Testis (tissue), 3 donors: ENCODE results near the gene FAM83D. TPM values are rescaled to one million over a fixed set of nuclear protein-coding genes. Genes with fewer than 3 reads are reported as not detected.

Source experiments
- DNase-seq: peaks from one replicate; pipeline ENCODE4 v3.0.0-alpha.2; 2019
- H3K27ac ChIP-seq, 2 donors: fragments of 200-600 bp; sonication (generic); one replicate each; pipeline ENCODE4 v1.5.1; 2019
- H3K27me3 ChIP-seq: fragments of 200-600 bp; sonication (generic); one replicate; pipeline ENCODE4 v1.5.1; 2019
- H3K36me3 ChIP-seq: fragments of 200-600 bp; sonication (generic); one replicate; pipeline ENCODE4 v1.5.1; 2017; ENCODE audit warnings: low read depth; ENCODE audit errors: missing control alignments
- H3K4me1 ChIP-seq: fragments of 200-600 bp; sonication (generic); one replicate; pipeline ENCODE4 v1.5.1; 2019
- H3K4me3 ChIP-seq, 2 donors: fragments of 200-600 bp; sonication (generic); one replicate each; pipeline ENCODE4 v1.5.1; 2017 to 2019
- H3K9me3 ChIP-seq: fragments of 200-600 bp; sonication (generic); one replicate; pipeline ENCODE4 v1.5.1; 2017
- CTCF ChIP-seq, 3 experiments: fragments of 450-650 bp in 2 of 3; fragments of 200-600 bp in 1 of 3; sonication (generic) in 1 of 3; IDR thresholded peaks; one replicate each; pipeline ENCODE4 v1.5.1; 2016 to 2019; ENCODE audit warnings: antibody characterized with exemption in 3 of 3, mild to moderate bottlenecking in 2 of 3, moderate library complexity in 1 of 3
- POLR2A ChIP-seq: fragments of 450-650 bp; IDR thresholded peaks from one replicate; pipeline ENCODE4 v1.6.1; 2017; ENCODE audit warnings: antibody characterized with exemption, mild to moderate bottlenecking, moderate library complexity
- WGBS, 2 donors: methylation state at CpG; one replicate each; pipeline ENCODE4 v1.1.5; 2018; 5-methylcytosine and 5-hydroxymethylcytosine counted together
- intact Hi-C: fragments of 100-400 bp; cut with DNase I; formaldehyde crosslinking; loops from one replicate; pipeline ENCODE4 v1.15.1; 2023; ENCODE audit warnings: low total_unique reads
- polyA plus RNA-seq: library from polyadenylated mRNA; stranded (reverse); fragments of 350-450 nt; fragmentation: Illumina TruSeq; extraction: RNeasy Lipid Tissue Mini Kit (QIAGEN cat#74804); gene quantifications from one replicate; pipeline ENCODE4 v1.2.3, GENCODE V29; 2014; ENCODE audit warnings: low read depth, low replicate concordance; ENCODE audit not compliant: insufficient read depth
- small RNA-seq, 2 donors: library from RNA; depleted of rRNA; stranded (forward); fragments of <200 nt; gene quantifications; one replicate each; pipeline ENCODE3, GENCODE V24; 2016
- total RNA-seq, 2 donors: library from RNA; depleted of rRNA; stranded (reverse); fragments of >200 nt; gene quantifications; one replicate each; pipeline ENCODE4 v1.2.3, GENCODE V29; 2016

FAM83D gene
- total and polyA plus RNA-seq, 3 donors from 2014 or later = 10.1 to 13.7 (median 13.1) TPM

- Histone ChIP-seq H3K27ac (no peak overlapping the region), H3K4me1 (no peaks in the 10 kb centered on the region), H3K36me3 (no peaks in the 10 kb centered on the region), H3K4me3 (no peak overlapping the region), H3K27me3 (no peaks in the 10 kb centered on the region), H3K9me3 (no peaks in the 10 kb centered on the region)
- 96 to 97% methylated on average over 3 of the region's 3 CpGs for WGBS, 2 donors
- DNase-seq = no peak
- intact Hi-C loops = no loop called here
- no peak for TF ChIP-seq CTCF (IDR thresholded peaks at IDR 0.05)
- no peak for TF ChIP-seq POLR2A
Observed at GRCh38 chr20:38999217-38999616, 73.0 kb downstream of the FAM83D start.

GRCh38 chr20:38999965-39000910 lies 74.0 kb downstream of the FAM83D start:
- H3K27me3 ChIP-seq = no peaks in the 10 kb centered on the region

More at GRCh38 chr20:38999965-39000910, 74.0 kb downstream of the FAM83D start:
- DNase-seq = no peak
- H3K9me3 ChIP-seq = no peaks in the 10 kb centered on the region
- H3K4me3 ChIP-seq = no peak overlapping the region
- no peaks in the 10 kb centered on the region for H3K36me3 ChIP-seq
- WGBS, 2 donors = 95 to 96% methylated on average over 6 of the region's 6 CpGs
- no peak overlapping the region for H3K27ac ChIP-seq
- TF ChIP-seq POLR2A = no peak
- no peak for TF ChIP-seq CTCF (IDR thresholded peaks at IDR 0.05)
- intact Hi-C loops = no loop called here
- no peaks in the 10 kb centered on the region for H3K4me1 ChIP-seq

Small RNAs within 50 kb of the gene (small RNA-seq; reads per million reads assigned to genes)
- gene AL023803.1 = 0 to 0.09 reads per million in 2 donors

Other genes with a start within 250 kb of the FAM83D start
- gene SLC32A1, start 201.9 kb upstream of the FAM83D start, total RNA-seq = under 1 TPM; 0.25 to 0.55 TPM
- gene SLC32A1, start 201.9 kb upstream of the FAM83D start, polyA plus RNA-seq = 0.96 TPM
- gene ACTR5, start 178.0 kb upstream of the FAM83D start, total RNA-seq = 10 to 100 TPM; 22.7 to 26.9 TPM
- gene ACTR5, start 178.0 kb upstream of the FAM83D start, polyA plus RNA-seq = 18.9 TPM
- 1 to 10 TPM; 1.2 to 1.3 TPM for gene PPP1R16B, start 120.7 kb upstream of the FAM83D start, total RNA-seq
- 3.7 TPM for gene PPP1R16B, start 120.7 kb upstream of the FAM83D start, polyA plus RNA-seq
- gene DHX35, start 35.9 kb downstream of the FAM83D start, total RNA-seq = 10 to 100 TPM; 26.0 to 31.2 TPM
- gene DHX35, start 35.9 kb downstream of the FAM83D start, polyA plus RNA-seq = 15.8 TPM